NCI-H510A (cell line): Measurements from ENCODE around the gene LRRC63.
"Not testable (repeated sequence)": the region's sequence is repeated elsewhere in the genome, so short reads cannot be mapped to it uniquely, and the experiment has no call there.

Experiments used
- DNase-seq: peaks from one replicate; lab custom pipeline; 2025; lab: John Stamatoyannopoulos, UW

The LRRC63 gene

DNA sequence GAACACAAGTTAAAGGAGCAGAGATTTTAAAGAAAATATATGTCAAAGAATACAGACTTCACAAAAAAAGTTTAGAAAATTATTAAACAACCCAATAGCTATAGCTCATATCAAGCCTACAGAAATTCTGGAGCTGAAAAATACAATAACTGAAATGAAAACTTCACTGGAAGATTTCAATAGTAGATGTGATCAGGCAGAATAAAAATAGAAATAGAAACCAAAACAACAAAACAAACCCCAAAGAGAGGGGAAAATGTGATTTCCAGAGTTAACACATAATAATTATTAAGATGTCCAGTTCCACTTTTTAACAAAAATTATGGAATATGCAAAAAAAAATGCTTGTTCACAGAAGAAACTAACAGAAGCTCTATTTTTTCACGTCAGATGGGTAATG lies 23.6 kb downstream of the LRRC63 start:
- no peak for DNase-seq

GRCh38 chr13:46265292-46265691 lies 53.6 kb downstream of the LRRC63 start:
- no peak for DNase-seq

- no peak for DNase-seq
Measured at GRCh38 chr13:46267166-46267565, 55.4 kb downstream of the LRRC63 start.

GRCh38 chr13:46270416-46270815 lies 58.7 kb downstream of the LRRC63 start:
- DNase-seq, result no peak

DNA sequence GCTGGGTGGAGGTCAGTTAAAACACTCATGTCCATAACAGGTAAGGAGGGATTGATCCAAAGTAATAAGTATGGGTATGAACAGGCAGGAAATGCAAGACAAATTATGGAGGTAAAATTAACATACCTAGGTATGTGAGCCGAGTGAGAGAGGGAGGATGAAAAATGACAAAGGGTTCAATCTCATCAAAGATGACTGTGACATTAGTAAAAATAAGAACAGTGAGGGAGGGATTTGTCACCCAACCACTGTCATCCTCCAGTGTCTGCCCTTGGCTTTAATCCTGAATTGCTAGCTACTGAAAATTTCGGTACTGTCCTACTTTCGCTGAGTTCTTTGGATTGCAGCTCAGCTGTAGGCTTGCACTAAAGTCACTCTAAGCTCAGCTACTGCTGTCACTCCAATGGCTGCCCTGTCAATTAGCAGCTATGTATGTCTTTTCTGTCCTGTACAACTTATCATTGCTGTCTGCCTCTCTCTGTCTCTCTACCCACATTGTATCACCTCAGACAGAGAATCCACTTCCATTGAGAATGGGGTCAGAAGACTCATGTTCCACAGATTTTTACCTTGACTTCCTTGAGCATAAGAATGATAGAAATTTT lies 62.5 kb downstream of the LRRC63 start:
- no peak for DNase-seq

DNA sequence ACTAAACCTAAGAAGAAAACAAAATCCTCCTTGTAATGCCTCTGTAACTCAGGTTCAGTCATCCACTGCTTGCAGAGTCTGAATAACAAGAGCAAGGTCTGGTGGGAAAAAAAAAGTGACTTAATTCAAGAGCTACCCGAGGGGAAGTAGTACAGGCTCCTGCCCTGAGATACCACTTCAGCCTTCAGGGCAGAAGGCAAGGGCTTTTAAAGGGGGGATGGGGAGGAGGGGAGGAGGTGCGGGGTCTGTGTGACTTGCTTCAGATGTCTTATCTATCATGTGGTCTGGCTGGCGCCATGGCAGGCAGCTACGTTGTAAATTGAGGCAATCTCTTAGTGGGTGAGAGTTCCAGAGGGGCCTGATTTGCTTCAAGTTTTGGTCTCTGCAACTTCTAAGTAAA lies 66.7 kb downstream of the LRRC63 start:
- DNase-seq, result no peak

- DNase-seq, result no peak
Measured at GRCh38 chr13:46281779-46282178, 70.1 kb downstream of the LRRC63 start.

DNA sequence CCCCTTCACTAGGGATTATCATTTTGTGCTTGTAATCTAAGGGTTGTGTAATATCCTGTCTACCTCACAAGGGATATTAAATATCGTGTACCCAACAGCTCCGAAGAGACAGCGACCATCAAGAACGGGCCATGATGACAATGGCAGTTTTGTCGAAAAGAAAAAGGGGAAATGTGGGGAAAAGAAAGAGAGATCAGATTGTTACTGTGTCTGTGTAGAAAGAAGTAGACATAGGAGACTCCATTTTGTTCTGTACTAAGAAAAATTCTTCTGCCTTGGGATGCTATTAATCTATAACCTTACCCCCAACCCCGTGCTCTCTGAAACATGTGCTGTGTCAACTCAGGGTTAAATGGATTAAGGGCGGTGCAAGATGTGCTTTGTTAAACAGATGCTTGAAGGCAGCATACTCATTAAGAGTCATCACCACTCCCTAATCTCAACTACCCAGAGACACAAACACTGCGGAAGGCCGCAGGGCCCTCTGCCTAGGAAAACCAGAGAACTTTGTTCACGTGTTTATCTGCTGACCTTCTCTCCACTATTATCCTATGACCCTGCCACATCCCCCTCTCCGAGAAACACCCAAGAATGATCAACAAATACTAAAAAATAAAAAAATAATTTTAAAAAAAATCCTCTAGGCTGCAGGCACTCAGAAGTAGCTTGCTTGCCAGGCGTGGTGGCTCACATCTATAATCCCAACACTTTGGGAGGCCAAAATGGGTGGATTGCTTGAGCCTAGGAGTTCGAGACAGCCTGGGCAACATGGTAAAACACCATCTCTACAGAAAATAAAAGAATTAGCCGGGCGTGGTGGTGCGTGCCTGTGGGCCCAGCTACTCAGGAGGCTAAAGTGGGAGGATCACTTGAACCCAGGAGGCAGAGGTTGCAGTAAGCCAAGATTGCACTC lies 72.4 kb downstream of the LRRC63 start:
- not testable (repeated sequence) for DNase-seq

DNA sequence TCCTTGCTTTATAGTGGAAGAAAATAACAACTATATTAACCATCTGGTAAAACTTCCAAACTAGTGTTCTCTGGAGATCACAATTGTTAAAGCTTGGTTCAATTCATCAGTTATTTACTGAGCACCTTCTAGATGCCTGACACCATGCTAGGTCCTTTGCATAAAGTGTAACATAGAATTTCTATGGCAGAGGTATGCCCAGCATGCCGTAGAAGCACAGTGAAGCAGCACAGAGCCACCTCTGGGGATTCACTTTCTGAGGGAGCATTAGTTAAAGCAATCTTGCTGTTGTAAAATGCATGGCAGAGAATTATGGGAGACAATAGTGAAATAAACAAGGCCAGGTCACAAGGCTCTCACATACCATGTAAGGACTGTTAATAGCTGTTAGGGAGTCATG lies 75.2 kb downstream of the LRRC63 start:
- no peak for DNase-seq

DNA sequence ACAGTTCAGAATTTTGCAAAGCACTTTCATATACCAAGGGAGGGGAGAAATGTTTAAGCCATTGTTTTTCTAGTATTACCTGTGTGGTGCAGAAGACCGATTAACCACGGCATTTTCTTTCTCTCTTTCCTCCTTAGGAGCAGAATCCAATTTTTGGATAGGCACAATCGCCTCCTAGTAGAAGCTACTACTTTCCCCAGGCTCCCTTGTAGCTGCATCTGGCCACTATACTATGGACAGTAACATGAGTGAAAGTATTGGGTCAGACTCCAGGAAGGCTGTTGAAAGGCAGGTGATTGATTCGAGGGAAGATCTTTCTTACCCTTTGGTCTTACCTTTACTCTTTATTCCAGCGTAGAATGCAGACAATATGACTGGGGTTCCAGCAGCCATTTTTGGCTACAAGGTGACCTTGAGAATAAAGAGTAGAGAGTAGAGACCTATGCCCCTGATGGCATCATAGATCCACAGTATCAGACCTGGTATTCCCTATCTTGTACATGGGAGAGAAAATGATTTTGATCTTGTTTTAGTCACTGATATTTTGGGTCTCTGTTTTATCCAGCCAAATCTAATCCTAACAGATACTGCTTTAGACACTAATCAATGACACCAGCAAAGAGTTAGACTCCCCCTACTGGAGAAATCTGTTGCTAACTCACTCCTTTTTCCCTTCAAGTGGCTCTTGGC lies 77.0 kb downstream of the LRRC63 start:
- no peak for DNase-seq

DNA sequence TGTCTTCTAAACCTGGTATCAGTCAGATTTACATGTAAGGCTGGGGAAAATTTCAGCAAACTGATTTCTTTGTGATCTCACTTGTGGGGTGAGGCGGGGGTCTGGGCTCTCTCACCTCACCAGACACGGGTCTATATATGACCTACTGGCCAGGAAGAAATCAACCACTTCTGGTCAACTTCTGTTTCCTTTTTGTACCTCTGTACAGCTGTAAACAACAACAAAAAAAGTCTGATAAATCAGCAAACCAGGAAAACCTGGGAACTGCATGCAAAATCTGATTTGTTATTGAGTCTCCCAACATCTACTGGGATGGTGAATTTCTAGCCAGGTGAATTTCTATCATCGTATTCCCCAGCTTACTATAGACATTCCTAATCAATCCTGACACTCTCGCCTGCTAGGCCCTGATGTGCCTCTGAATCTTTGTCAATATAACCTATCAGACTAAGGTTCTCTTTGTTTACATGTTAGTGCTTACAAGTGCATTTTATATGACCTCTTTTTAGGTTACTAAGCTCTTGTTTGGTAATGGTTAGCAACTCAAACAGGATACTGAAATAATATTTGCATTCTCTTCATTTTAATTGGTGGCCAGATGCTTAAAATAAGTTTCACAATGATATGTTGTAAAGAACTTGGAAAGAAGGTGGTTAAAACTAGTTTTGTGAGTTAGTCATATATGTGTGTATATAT lies 77.7 kb downstream of the LRRC63 start:
- no peak for DNase-seq

GRCh38 chr13:46290434-46290833 lies 78.7 kb downstream of the LRRC63 start:
- DNase-seq, result no peak

GRCh38 chr13:46293436-46293835 lies 81.7 kb downstream of the LRRC63 start:
- DNase-seq, result no peak

DNA sequence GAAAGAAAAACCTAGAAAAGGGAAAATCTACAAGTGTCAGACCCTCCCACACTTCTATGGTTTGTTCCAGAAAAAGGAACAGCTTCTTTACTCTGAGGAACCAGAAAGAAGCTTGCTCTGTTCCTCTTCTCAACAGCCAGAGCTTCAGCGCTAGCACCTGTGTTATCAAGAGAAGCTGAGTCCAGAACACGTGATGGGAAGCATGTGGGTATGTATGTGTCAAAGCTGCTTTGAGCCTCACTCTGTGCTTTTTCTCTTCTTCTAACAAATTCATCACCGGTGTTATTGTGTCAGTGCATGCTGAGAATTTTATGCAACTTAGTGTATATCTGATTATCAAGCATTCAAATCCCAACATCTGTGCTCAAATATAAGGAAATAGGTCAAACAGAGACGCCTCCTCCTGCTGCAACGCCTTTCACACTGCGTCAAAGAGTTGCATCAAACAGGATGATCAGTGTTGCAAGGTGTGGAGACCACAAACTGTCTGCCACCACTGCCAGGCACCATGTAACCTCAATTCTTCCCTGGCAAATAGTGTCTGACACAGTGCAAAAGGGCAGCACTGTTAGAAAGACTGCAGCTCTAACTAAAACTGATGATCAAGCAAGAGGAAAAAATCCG lies 83.9 kb downstream of the LRRC63 start:
- DNase-seq, result no peak

DNA sequence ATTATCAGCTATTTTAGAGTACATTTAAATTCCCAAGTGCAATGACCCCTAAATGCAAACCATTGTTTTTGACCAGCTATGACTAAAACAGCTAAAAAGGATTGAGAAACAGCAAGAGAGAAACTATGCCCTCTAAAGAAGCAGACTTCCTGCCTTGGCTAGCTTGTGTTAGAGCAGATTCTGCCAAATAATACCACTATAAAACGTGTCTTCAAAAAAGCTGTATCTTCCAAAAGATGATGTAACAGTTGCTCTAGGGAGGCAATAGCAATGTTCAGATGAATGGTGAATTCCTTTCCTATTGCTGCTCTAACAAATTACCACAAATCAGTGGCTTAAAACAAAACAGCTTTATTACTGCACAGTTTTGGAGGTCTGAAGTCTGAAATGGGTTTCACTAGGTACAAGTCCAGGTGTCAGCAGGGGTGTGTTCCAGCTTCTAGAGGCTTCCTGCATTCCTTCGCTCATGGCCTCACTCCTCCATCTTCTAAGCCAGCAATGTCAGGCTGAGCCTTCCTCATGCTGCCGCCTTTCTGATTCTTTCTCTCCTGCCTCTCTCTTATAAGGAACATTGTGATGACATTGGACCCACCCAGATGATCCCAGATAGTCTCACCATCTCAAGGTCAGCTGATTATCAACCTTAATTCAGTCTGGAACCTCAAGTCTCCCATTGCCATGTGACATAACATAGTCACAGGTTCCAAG lies 84.5 kb downstream of the LRRC63 start:
- no peak for DNase-seq

DNA sequence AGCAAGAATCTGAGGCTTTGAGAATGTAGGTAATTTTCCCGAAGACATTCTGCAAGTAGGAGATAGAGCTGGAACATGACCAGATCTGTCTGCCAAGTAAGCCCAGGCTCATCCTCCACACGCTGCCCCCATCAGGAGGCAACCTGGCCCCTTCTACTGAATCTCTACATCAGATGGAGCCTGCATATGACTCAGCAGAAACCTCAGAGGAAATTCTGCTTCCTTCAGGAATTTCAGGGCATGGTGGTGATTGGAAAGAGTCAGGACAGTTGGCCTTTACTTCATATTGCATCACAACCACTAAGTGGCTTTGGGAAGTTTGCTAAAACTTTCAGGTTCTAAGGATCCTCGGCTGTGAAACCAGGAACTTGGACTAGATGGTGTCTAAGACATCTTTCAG lies 85.2 kb downstream of the LRRC63 start:
- DNase-seq, result no peak

DNA sequence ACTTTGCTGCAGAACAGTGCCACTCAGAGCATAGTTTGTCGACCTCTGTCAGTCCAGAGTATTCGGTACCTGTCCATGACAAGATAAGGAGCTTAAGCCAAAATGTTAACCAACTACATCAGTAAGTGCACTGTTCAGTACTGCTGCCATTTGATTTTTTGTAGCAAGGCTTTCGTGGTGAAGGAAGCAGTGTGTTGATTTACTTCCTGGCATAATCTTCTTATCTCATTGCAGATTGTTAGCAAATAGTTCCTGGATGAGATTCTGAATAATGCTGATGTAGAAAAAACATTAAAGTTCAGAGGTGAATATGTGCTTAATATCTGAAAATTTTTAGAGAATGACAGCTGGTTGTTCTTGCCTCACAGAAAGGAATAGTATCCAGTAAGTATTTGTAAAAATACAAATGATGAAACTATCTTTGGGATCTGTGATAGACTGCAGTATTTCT lies 85.7 kb downstream of the LRRC63 start:
- no peak for DNase-seq

GRCh38 chr13:46303742-46304385 lies 92.1 kb downstream of the LRRC63 start:
- DNase-seq, result no peak

- DNase-seq, result no peak
Measured at GRCh38 chr13:46304546-46304945, 92.8 kb downstream of the LRRC63 start.

DNA sequence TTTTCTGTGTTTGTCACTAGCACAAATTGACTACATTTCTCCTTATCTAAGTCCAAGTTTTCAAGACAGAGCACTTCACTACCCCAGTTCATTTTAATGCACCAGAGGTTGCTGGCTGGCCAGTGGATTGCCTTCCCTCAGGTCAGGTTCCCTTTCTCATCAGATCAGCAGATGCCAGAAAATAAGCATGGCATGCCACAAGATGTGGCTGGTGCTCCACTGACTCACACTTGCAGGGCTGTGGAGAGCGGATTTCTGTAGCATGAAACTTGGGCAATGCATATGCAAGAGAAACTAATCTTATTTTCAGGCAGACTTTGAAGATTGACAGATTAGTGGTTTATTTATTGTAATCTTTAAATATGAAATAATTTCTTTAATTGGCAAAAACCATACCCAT lies 95.8 kb downstream of the LRRC63 start:
- DNase-seq, result no peak

GRCh38 chr13:46310066-46310465 lies 98.3 kb downstream of the LRRC63 start:
- no peak for DNase-seq
